Measurements from ENCODE around the gene PC.

Gene PC

DNA sequence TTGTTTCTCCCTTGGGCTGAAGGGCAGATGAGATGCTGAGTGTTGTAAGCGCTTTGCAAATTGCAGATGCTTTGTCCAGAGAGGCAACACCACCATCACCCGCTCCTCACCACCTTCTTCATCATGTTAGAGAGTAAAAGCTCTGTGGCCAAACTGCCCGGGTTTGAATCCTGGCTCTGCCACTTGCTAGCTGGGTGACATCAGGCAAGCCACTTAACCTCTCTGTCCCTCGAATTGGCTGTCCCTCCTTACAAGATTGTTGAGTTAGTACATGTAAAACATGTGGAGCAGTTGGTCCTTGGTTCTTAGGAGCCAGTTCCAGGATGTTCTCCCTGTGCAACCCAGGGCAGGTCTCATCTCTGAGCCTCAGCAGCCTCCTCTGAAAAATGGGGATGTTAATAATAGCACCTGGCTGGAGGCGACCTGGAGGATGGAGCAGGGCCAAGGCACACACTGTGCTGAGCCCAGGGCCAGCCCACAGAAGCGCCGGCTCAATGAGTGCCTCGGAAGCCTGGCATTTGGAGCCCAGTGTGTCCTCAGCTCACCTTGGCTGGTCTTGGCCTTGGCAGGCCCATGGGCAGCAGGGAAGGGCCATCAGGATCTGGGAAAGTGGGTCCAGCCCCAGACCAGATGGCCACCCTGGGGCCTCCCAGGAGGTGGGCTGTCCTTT lies 27.5 kb upstream of the PC start:
- H3K4me3 ChIP-seq (ENCODE audit: insufficient read depth in 1 of 2, low read depth in 1 of 2, low read length in 2 of 2) = no peak overlapping the region
- no peak overlapping the region for H3K9ac ChIP-seq (ENCODE audit: low read length)
- 94% methylated on average over 8 of the region's 8 CpGs for WGBS
- H2BK120ac ChIP-seq (ENCODE audit: low read depth, low read length) = no peak overlapping the region
- no peak overlapping the region for H3K4me2 ChIP-seq (ENCODE audit: low read length, poor library complexity, severe bottlenecking)
- H4K8ac ChIP-seq (ENCODE audit: low read length) = no peak overlapping the region
- H3K27ac ChIP-seq (ENCODE audit: low read length, poor library complexity, severe bottlenecking) = no peak overlapping the region
- no peaks in the 10 kb centered on the region for H3K9me3 ChIP-seq (ENCODE audit: control insufficient read depth, low read length)
- no peak overlapping the region for H2AK5ac ChIP-seq (ENCODE audit: low read length, severe bottlenecking)
- peaks cover 14% of the 10 kb centered on the region for H3K4me1 ChIP-seq (ENCODE audit: control insufficient read depth, insufficient read depth, low read depth, low read length)
- no peak overlapping the region for H4K91ac ChIP-seq (ENCODE audit: low read length)
- H3K27me3 ChIP-seq (ENCODE audit: control insufficient read depth in 1 of 2, insufficient read depth in 1 of 2, low read length in 2 of 2) = no peaks in the 10 kb centered on the region
- peak overlapping the region in 1 of 2 experiments; percentile 10 for H3K4ac ChIP-seq (ENCODE audit: low read depth in 1 of 2, low read length in 2 of 2)
- H2BK15ac ChIP-seq (ENCODE audit: low read depth, poor library complexity, severe bottlenecking) = no peak overlapping the region
- H2AFZ ChIP-seq (ENCODE audit: low read depth, low read length) = no peak overlapping the region
- no peaks in the 10 kb centered on the region for H3K79me1 ChIP-seq (replicated peaks; ENCODE audit: low read length, poor library complexity, severe bottlenecking)
- H2BK5ac ChIP-seq (ENCODE audit: low read depth, low read length, poor library complexity, severe bottlenecking) = no peak overlapping the region
- no peak overlapping the region for H3K14ac ChIP-seq (ENCODE audit: low read length in 2 of 2)
- no peak overlapping the region for H3K23ac ChIP-seq (ENCODE audit: low read length in 2 of 2)
- H2BK12ac ChIP-seq (ENCODE audit: low read length in 2 of 2) = peak overlapping the region in 1 of 2 experiments; percentile 11
- no peaks in the 10 kb centered on the region for H3K36me3 ChIP-seq (ENCODE audit: control insufficient read depth in 1 of 2, insufficient read depth in 2 of 2, low read depth in 1 of 2, low read length in 2 of 2)
- no peak overlapping the region for H3K18ac ChIP-seq (ENCODE audit: low read depth in 1 of 2, low read length in 2 of 2)
- DNase-seq = no peak

DNA sequence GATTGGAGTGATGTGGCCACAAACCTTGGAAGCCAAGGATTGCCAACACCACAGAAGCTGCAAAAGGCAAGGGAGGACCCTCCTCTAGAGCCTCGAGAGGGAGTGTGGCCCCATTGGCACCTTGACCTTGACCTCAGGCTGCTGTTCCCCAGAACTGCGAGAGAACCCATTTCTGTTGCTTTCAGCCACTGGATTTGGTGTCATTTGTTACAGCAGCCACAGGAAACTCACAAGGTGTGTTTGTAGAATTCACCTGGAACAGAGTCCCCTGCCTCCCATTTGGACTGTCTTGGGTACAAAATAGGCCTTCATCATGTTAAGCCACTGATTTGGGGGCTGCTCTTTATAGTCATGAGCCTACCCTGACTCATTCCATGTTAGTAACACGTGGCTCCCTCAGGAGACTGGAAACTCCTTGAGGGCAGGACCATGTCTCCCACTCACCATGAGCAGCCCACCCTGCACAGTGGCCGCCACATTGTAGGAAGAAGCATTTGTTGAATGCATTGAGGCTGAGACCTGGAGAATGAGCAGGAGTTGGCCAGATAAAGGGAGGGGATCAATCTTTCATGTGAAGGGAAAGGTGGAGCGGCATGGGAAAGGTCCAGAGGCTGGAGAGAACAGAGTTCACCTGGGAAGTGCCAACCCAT lies 25.2 kb upstream of the PC start:
- Histone ChIP-seq H3K4me3 (ENCODE audit: insufficient read depth in 1 of 2, low read depth in 1 of 2, low read length in 2 of 2) (no peak overlapping the region), H3K79me1 (replicated peaks; ENCODE audit: low read length, poor library complexity, severe bottlenecking) (no peaks in the 10 kb centered on the region), H3K4ac (ENCODE audit: low read depth in 1 of 2, low read length in 2 of 2) (peak overlapping the region in 1 of 2 experiments; percentile 32), H2BK120ac (ENCODE audit: low read depth, low read length) (peak overlapping the region; percentile 27), H3K9me3 (ENCODE audit: control insufficient read depth, low read length) (peaks cover 6% of the 10 kb centered on the region), H2BK15ac (ENCODE audit: low read depth, poor library complexity, severe bottlenecking) (no peak overlapping the region), H3K27me3 (ENCODE audit: control insufficient read depth in 1 of 2, insufficient read depth in 1 of 2, low read length in 2 of 2) (no peaks in the 10 kb centered on the region), H3K9ac (ENCODE audit: low read length) (no peak overlapping the region), H2BK12ac (ENCODE audit: low read length in 2 of 2) (peak overlapping the region in 1 of 2 experiments; percentile 66), H4K91ac (ENCODE audit: low read length) (peak overlapping the region; percentile 74), H3K14ac (ENCODE audit: low read length in 2 of 2) (no peak overlapping the region), H3K36me3 (ENCODE audit: control insufficient read depth in 1 of 2, insufficient read depth in 2 of 2, low read depth in 1 of 2, low read length in 2 of 2) (no peaks in the 10 kb centered on the region), H3K4me1 (ENCODE audit: control insufficient read depth, insufficient read depth, low read depth, low read length) (peaks cover 14% of the 10 kb centered on the region), H4K8ac (ENCODE audit: low read length) (no peak overlapping the region), H2AK5ac (ENCODE audit: low read length, severe bottlenecking) (peak overlapping the region; percentile 69), H2AFZ (ENCODE audit: low read depth, low read length) (no peak overlapping the region), H3K23ac (ENCODE audit: low read length in 2 of 2) (no peak overlapping the region), H3K27ac (ENCODE audit: low read length, poor library complexity, severe bottlenecking) (no peak overlapping the region), H3K4me2 (ENCODE audit: low read length, poor library complexity, severe bottlenecking) (no peak overlapping the region), H3K18ac (ENCODE audit: low read depth in 1 of 2, low read length in 2 of 2) (peak overlapping the region in 1 of 2 experiments; percentile 43), H2BK5ac (ENCODE audit: low read depth, low read length, poor library complexity, severe bottlenecking) (no peak overlapping the region)
- DNase-seq = no peak
- WGBS = 88% methylated on average over 5 of the region's 5 CpGs

DNA sequence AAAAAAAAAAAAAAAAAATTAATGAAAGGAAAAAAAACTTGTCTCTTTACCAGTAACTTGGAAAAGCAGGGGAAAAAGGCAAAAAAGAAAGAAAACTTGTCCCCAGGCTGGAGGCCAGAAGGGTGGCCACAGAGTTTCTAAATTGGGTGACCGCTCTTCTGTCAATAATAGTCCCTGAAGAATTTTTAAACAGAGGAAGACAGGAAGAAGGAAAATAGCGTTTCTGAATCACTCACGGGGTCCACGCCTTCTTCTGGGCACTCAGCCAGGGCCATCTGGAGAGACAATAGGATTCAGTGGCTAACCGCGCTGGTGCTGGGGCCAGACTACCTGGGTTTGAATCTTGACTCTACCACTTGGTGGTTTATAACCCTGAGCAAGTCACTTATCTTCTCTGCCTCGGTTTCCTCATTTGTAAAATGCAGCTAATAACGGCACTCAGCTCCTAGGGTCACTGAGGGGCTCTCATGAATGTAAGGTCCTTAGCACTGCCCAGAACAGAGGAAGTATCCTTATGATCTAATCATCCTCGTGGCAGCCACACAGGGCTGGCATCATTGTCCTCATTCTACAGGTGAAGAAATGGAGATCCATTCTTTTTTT lies 23.9 kb upstream of the PC start:
- Histone ChIP-seq H2BK15ac (ENCODE audit: low read depth, poor library complexity, severe bottlenecking) (no peak overlapping the region), H3K18ac (ENCODE audit: low read depth in 1 of 2, low read length in 2 of 2) (no peak overlapping the region), H3K9ac (ENCODE audit: low read length) (no peak overlapping the region), H3K4me2 (ENCODE audit: low read length, poor library complexity, severe bottlenecking) (no peak overlapping the region), H3K14ac (ENCODE audit: low read length in 2 of 2) (no peak overlapping the region), H2AFZ (ENCODE audit: low read depth, low read length) (no peak overlapping the region), H3K27ac (ENCODE audit: low read length, poor library complexity, severe bottlenecking) (no peak overlapping the region), H3K23ac (ENCODE audit: low read length in 2 of 2) (no peak overlapping the region), H3K27me3 (ENCODE audit: control insufficient read depth in 1 of 2, insufficient read depth in 1 of 2, low read length in 2 of 2) (no peaks in the 10 kb centered on the region), H2BK12ac (ENCODE audit: low read length in 2 of 2) (peak overlapping the region in 1 of 2 experiments; percentile 13), H3K9me3 (ENCODE audit: control insufficient read depth, low read length) (peaks cover 6% of the 10 kb centered on the region), H3K79me1 (replicated peaks; ENCODE audit: low read length, poor library complexity, severe bottlenecking) (no peaks in the 10 kb centered on the region), H3K4me1 (ENCODE audit: control insufficient read depth, insufficient read depth, low read depth, low read length) (peaks cover 10% of the 10 kb centered on the region), H4K8ac (ENCODE audit: low read length) (no peak overlapping the region), H3K36me3 (ENCODE audit: control insufficient read depth in 1 of 2, insufficient read depth in 2 of 2, low read depth in 1 of 2, low read length in 2 of 2) (no peaks in the 10 kb centered on the region), H4K91ac (ENCODE audit: low read length) (no peak overlapping the region), H2BK120ac (ENCODE audit: low read depth, low read length) (no peak overlapping the region), H3K4ac (ENCODE audit: low read depth in 1 of 2, low read length in 2 of 2) (no peak overlapping the region), H2BK5ac (ENCODE audit: low read depth, low read length, poor library complexity, severe bottlenecking) (no peak overlapping the region), H2AK5ac (ENCODE audit: low read length, severe bottlenecking) (no peak overlapping the region), H3K4me3 (ENCODE audit: insufficient read depth in 1 of 2, low read depth in 1 of 2, low read length in 2 of 2) (no peak overlapping the region)
- WGBS = 16% methylated on average over 8 of the region's 9 CpGs
- DNase-seq = peak; percentile 92

DNA sequence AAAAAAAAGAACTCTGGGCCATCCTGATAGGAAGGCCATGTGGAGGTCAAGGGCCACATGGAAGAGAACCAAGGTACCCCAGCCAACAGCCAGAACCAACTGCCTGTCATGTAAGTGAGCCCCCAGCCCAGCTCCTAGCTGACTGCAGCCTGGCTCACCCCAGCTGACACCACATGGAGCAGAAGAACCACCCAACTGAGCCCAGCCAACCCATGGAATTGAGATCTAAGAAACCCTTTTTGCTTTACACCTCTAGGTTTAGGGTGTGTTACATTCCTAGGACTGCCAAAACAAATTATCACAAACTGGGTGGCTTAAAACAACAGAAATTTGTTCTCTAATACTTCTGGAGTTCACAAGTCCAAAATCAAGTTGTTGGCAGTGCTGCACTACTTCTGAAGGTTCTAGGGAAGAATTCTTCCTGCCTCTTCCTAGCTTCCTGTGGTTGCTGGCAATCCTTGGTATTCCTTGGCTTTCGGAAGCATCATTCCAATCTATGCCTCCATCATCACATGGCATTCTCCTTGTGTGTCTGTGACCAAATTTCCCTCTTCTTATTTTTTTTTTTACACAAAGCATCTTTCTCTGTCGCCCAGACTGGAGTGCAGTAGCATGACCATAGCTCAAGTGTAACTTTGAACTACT lies 21.3 kb upstream of the PC start:
- Histone ChIP-seq H2BK12ac (ENCODE audit: low read length in 2 of 2) (no peak overlapping the region), H3K4me1 (ENCODE audit: control insufficient read depth, insufficient read depth, low read depth, low read length) (peaks cover 12% of the 10 kb centered on the region), H3K27me3 (ENCODE audit: control insufficient read depth in 1 of 2, insufficient read depth in 1 of 2, low read length in 2 of 2) (no peaks in the 10 kb centered on the region), H3K9ac (ENCODE audit: low read length) (no peak overlapping the region), H2BK5ac (ENCODE audit: low read depth, low read length, poor library complexity, severe bottlenecking) (no peak overlapping the region), H2BK15ac (ENCODE audit: low read depth, poor library complexity, severe bottlenecking) (no peak overlapping the region), H4K8ac (ENCODE audit: low read length) (no peak overlapping the region), H3K23ac (ENCODE audit: low read length in 2 of 2) (no peak overlapping the region), H3K27ac (ENCODE audit: low read length, poor library complexity, severe bottlenecking) (no peak overlapping the region), H2AK5ac (ENCODE audit: low read length, severe bottlenecking) (no peak overlapping the region), H3K36me3 (ENCODE audit: control insufficient read depth in 1 of 2, insufficient read depth in 2 of 2, low read depth in 1 of 2, low read length in 2 of 2) (no peaks in the 10 kb centered on the region), H3K18ac (ENCODE audit: low read depth in 1 of 2, low read length in 2 of 2) (no peak overlapping the region), H4K91ac (ENCODE audit: low read length) (no peak overlapping the region), H2BK120ac (ENCODE audit: low read depth, low read length) (no peak overlapping the region), H3K4me2 (ENCODE audit: low read length, poor library complexity, severe bottlenecking) (no peak overlapping the region), H3K9me3 (ENCODE audit: control insufficient read depth, low read length) (peaks cover 6% of the 10 kb centered on the region), H3K4ac (ENCODE audit: low read depth in 1 of 2, low read length in 2 of 2) (no peak overlapping the region), H3K4me3 (ENCODE audit: insufficient read depth in 1 of 2, low read depth in 1 of 2, low read length in 2 of 2) (no peak overlapping the region), H3K14ac (ENCODE audit: low read length in 2 of 2) (no peak overlapping the region), H2AFZ (ENCODE audit: low read depth, low read length) (no peak overlapping the region), H3K79me1 (replicated peaks; ENCODE audit: low read length, poor library complexity, severe bottlenecking) (no peaks in the 10 kb centered on the region)
- WGBS = 96% methylated on average over 2 of the region's 2 CpGs
- DNase-seq = no peak
